Spinal cord (tissue), 10 donors: Measurements from ENCODE around the gene SLF1. TPM values are rescaled to one million over a fixed set of nuclear protein-coding genes. Genes with fewer than 3 reads are reported as not detected.

ENCODE experiments used
- DNase-seq, 6 donors: peaks; one replicate each; pipeline versions ENCODE4 v3.0.0 to v3.0.0-alpha.2; 2013 to 2015; ENCODE audit warnings: low spot score in 6 of 6, low read depth in 4 of 6
- H3K27ac ChIP-seq: one replicate; pipeline ENCODE4 v1.5.1; 2013; ENCODE audit warnings: low read depth, low read length, control low read depth
- H3K27me3 ChIP-seq: one replicate; pipeline ENCODE4 v1.6.1; 2013; ENCODE audit warnings: low read length; ENCODE audit not compliant: control insufficient read depth, insufficient read depth
- H3K36me3 ChIP-seq: one replicate; pipeline ENCODE4 v1.6.1; 2013; ENCODE audit warnings: low read length; ENCODE audit not compliant: control insufficient read depth, insufficient read depth
- H3K4me1 ChIP-seq: one replicate; pipeline ENCODE4 v1.6.1; 2013; ENCODE audit warnings: low read length; ENCODE audit not compliant: control insufficient read depth, insufficient read depth
- H3K4me3 ChIP-seq: one replicate; pipeline ENCODE4 v1.5.1; 2013; ENCODE audit warnings: low read depth, low read length, control low read depth
- H3K9me3 ChIP-seq: one replicate; pipeline ENCODE4 v1.6.1; 2013; ENCODE audit warnings: low read length; ENCODE audit not compliant: control insufficient read depth, insufficient read depth
- WGBS: methylation state at CpG from one replicate; pipeline ENCODE4 v1.1.5; 2013; ENCODE audit warnings: missing lambda C conversion rate; ENCODE audit not compliant: insufficient coverage; 5-methylcytosine and 5-hydroxymethylcytosine counted together
- polyA plus RNA-seq, 2 donors: library from polyadenylated mRNA; unstranded; fragments of 120-200 nt; gene quantifications; one replicate each; pipeline ENCODE4 v1.2.1, GENCODE V29; 2013; ENCODE audit not compliant: insufficient read length in 2 of 2
- total RNA-seq, 2 donors: library from RNA; depleted of rRNA in 1 of 2; stranded (reverse); fragments of 120-200 nt in 1 of 2; fragments of >200 nt in 1 of 2; gene quantifications; one replicate each; pipeline versions ENCODE4 v1.2.3 to v1.2.4, GENCODE V29; 2013 to 2014
- donor health status: healthy.

The SLF1 gene
- total and polyA plus RNA-seq, 4 donors: 13.9 to 21.1 (median 15.2) TPM

DNA sequence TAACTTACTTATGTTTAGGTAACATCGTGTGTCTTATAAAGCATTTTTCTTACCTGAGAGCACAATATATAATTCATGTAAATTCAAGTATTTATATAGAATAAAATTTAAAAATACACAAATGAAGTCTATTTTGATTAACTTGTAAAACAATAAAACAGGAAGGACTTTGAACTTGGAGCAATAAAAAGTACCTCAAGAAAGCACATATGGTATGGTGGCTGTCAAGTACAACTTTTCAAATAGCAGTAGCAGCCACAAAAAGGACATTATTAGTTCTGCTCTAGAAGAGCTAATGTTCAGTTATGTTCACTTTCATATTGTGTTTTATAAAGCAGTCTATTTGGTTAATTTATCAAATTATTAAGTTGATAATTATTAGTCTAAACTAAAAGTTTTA lies 31.4 kb downstream of the SLF1 start:
- no CpG with 5 or more reads among the region's 1 CpG for WGBS
- H3K27ac ChIP-seq: no peak overlapping the region
- H3K4me3 ChIP-seq: no peak overlapping the region
- no peaks in the 10 kb centered on the region for H3K9me3 ChIP-seq
- H3K4me1 ChIP-seq: no peaks in the 10 kb centered on the region
- H3K36me3 ChIP-seq: no peaks in the 10 kb centered on the region
- no peak for DNase-seq
- no peaks in the 10 kb centered on the region for H3K27me3 ChIP-seq

DNA sequence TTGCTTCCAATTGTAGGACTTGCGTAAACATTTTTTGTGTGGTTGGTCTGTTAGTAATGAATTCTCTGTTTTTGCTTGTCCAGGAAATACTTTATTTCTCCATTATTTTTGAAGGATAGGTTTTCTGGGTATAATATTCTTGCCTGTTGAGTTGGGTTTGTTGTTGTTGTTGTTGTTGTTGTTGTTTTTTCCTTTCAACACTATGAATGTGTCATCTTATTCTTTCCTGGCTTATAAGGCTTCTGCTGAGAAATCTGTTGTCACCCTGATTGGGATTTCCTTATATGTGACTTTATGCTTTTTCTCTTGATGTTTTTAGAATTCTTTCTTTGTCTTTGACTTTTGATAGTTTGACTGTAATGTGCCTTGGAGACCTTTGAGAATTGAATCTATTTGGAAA lies 39.8 kb downstream of the SLF1 start:
- no peaks in the 10 kb centered on the region for H3K36me3 ChIP-seq
- no peaks in the 10 kb centered on the region for H3K27me3 ChIP-seq
- peaks cover 14% of the 10 kb centered on the region for H3K9me3 ChIP-seq
- no peak overlapping the region for H3K27ac ChIP-seq
- no CpG with 5 or more reads among the region's 1 CpG for WGBS
- H3K4me1 ChIP-seq: peaks cover 7% of the 10 kb centered on the region
- no peak overlapping the region for H3K4me3 ChIP-seq
- no peak for DNase-seq

DNA sequence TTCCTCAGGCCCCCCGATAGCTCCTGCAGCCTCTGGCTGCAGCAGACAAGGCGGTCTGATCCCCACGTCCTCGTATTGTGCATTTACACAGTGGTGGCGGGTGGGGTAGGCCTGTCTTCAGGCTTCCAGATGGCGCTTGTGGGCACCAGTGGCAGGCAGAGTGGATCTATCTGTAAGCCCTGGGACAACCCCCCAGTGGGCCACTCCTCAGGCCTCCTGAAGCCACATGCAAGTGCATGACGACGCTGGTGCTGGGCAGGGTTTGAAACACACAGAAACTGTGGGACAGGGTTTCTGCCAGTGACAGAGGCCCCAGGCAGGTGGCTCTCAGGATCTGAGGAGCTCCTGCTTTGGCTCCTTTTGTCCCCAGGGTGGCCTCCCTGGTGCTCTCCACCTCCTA lies 42.0 kb downstream of the SLF1 start:
- Histone ChIP-seq H3K36me3 (no peaks in the 10 kb centered on the region), H3K4me3 (no peak overlapping the region), H3K27me3 (no peaks in the 10 kb centered on the region), H3K9me3 (peaks cover 14% of the 10 kb centered on the region), H3K27ac (no peak overlapping the region), H3K4me1 (peaks cover 7% of the 10 kb centered on the region)
- 94% methylated on average over 8 of the region's 8 CpGs for WGBS
- no peak for DNase-seq

DNA sequence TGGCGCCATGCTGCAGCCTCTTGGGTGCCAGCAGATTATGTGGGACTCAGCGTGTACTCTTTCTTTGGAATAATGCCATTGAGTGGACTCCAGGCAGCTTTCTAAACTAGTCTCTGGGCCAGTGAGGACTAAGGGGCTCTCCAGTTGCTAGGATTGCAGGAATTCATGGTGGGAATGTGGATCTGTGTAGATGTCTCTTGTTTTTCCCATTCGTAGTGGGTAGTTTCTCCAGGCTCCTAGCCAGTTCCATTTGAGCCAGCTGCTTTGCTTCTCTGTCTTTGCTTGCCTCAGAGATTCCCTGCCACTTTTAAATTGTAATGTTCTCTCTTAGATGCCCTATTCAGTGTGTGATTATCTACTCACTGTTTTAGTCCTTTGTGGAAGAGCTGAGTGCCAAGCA lies 42.6 kb downstream of the SLF1 start:
- Histone ChIP-seq H3K9me3 (peaks cover 12% of the 10 kb centered on the region), H3K4me1 (peaks cover 7% of the 10 kb centered on the region), H3K27me3 (no peaks in the 10 kb centered on the region), H3K4me3 (no peak overlapping the region), H3K36me3 (no peaks in the 10 kb centered on the region), H3K27ac (no peak overlapping the region)
- WGBS: 64% methylated on average over 2 of the region's 3 CpGs
- peak; percentile 7 to 67 (median 23) for DNase-seq

DNA sequence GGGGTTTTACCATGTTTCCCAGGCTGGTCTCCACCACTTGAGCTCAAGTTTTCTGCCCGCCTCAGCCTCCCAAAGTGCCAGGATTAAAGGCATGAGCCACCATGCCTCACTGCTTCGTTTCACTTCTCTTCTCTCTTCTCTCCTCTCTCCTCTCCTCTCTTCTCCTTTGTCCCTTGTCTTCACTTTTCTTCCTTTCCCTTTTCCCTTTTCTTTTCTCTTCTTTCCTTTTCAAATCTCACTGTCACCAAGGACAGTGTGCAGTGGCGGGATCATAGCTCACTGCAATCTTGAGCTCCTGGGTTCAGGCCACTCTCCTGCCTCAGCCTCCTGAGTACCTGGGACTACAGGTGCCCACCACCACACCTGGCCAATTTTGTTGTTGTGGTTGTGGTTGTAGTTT lies 49.5 kb downstream of the SLF1 start:
- DNase-seq: no peak
- H3K4me1 ChIP-seq: no peaks in the 10 kb centered on the region
- no peak overlapping the region for H3K27ac ChIP-seq
- H3K36me3 ChIP-seq: peaks cover 4% of the 10 kb centered on the region
- WGBS: 95% methylated on average over 3 of the region's 3 CpGs
- no peaks in the 10 kb centered on the region for H3K27me3 ChIP-seq
- H3K9me3 ChIP-seq: no peaks in the 10 kb centered on the region
- H3K4me3 ChIP-seq: no peak overlapping the region

DNA sequence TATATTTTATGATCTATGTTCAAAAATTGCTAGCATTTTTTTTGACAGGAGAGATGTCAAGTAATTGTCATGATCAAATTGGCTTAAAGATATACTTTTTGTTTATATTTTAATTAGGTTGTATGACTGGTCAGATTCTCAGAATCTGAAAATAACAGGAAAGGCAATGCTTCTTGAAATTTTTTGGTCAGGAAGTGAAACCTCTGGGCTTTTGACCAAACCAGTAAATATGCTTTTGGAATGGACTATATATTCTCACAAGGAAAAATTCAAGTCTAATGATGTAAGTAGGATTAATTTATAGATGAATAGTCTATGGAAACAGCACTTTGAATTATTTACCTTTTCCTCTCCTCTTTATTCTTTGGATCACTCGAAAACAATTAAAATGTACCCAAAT lies 52.3 kb downstream of the SLF1 start:
- Histone ChIP-seq H3K27me3 (no peaks in the 10 kb centered on the region), H3K4me3 (no peak overlapping the region), H3K9me3 (no peaks in the 10 kb centered on the region), H3K4me1 (no peaks in the 10 kb centered on the region), H3K27ac (no peak overlapping the region), H3K36me3 (peaks cover 4% of the 10 kb centered on the region)
- no CpG with 5 or more reads among the region's 1 CpG for WGBS
- DNase-seq: no peak

DNA sequence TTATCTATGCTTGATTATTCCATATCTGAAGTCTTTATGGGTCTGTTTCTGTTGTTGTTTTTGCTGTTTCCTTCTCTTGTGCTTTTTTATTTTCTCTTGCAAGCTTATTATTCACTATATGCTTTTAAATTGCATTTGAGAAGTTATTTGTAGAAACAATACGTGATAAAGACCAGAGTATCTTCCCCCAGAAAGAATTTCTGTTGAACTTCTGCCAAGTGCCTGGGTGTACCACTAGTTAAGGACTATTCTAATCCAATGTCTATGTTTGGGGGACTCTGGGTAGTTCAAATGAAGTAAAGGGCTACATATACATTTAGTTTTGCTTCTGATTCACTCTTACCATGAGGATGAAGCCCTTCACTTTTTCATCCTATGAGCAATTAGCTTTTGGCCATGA lies 54.3 kb downstream of the SLF1 start:
- no peaks in the 10 kb centered on the region for H3K9me3 ChIP-seq
- H3K4me3 ChIP-seq: no peak overlapping the region
- no peaks in the 10 kb centered on the region for H3K4me1 ChIP-seq
- no peaks in the 10 kb centered on the region for H3K27me3 ChIP-seq
- H3K36me3 ChIP-seq: peaks cover 4% of the 10 kb centered on the region
- no CpG with 5 or more reads among the region's 1 CpG for WGBS
- H3K27ac ChIP-seq: no peak overlapping the region
- DNase-seq: no peak

DNA sequence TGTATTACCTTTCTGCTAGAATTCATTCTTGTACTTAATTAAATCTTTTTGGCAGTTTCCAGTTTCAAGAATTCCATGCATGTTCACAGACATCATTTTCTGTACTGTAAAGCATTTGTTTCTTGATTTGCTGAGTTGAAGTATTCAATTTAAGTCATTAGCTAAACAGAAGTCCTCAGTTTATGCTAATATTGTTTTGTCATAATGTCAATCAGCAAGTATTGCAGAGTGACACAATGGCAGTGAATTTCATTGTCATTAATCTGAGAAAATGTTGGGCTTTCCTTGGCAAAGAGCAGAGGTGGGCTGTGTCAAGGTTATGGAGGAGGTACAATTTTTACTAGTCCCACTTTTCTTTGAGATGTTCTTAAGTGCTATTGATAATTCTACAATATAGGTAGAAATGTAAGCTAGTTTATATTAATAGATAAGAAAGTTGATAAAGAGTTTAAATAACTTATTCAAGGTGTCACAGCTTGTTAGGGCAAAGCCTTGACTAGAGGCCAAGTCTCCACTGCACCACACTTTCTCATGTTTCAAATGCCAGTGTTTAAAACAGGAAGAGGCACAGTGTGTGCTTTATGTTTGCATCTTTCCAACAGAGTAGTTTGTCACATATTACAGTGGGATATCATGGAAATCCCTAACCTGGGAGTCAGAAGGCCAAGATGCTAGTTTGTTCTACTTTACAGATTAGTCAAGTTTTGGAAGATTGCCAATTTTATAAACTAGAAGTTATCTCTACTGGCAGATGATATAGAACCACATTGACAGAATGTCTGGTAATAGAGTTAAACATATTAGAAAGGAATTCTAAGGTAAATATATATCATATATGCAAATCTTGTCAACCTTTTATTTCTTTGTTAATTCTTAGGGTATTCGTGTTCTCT lies 56.3 kb downstream of the SLF1 start:
- no CpG with 5 or more reads among the region's 1 CpG for WGBS
- Histone ChIP-seq H3K27me3 (no peaks in the 10 kb centered on the region), H3K36me3 (no peaks in the 10 kb centered on the region), H3K4me3 (no peak overlapping the region), H3K27ac (no peak overlapping the region), H3K4me1 (no peaks in the 10 kb centered on the region), H3K9me3 (no peaks in the 10 kb centered on the region)
- no peak for DNase-seq

DNA sequence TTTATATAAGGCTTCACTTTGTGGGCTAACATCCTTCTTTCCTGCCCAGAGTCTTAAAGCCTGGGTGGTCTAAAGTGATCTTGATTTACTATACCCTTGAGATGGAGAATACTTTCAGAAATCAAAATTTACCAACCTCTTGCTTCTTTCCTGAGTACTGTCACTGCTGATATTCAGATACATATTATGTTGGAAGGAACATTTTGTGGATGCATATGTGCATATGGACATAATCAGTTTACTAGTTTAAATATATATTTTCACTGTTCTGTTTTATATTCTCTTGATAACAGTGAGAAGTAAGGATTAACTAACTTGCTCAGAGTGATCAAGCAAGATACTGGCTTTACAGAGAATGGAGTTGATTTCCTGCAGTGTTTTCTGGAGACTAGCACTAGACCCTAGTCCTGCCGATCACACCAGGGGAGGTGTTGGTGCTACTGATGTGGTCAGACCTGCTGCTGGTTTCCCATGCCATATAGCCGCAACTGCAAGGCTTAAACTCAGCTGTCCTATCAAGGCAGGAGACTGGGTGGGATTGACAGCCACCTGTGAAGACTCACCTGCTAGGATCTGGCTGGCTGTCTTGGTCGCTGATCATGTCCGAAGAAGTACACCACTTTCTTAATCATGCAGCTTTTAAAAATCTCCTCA lies 57.6 kb downstream of the SLF1 start:
- no peak overlapping the region for H3K27ac ChIP-seq
- H3K36me3 ChIP-seq: no peaks in the 10 kb centered on the region
- 96% methylated on average over 4 of the region's 4 CpGs for WGBS
- no peak overlapping the region for H3K4me3 ChIP-seq
- H3K4me1 ChIP-seq: no peaks in the 10 kb centered on the region
- no peak for DNase-seq
- no peaks in the 10 kb centered on the region for H3K9me3 ChIP-seq
- no peaks in the 10 kb centered on the region for H3K27me3 ChIP-seq
